Gastrocnemius medialis (tissue), 4 donors: ENCODE measurements around the gene PLA2G15.

Source experiments
- POLR2A ChIP-seq, 2 donors: fragments of 450-650 bp; IDR thresholded peaks; one replicate each; pipeline ENCODE4 v1.6.1; 2017; ENCODE audit warnings: antibody characterized with exemption in 2 of 2, mild to moderate bottlenecking in 2 of 2, moderate library complexity in 2 of 2
- TF ChIP-seq, protein P1 (sequence below), 5 experiments: fragments of 450-650 bp in 3 of 5; fragments of 200-600 bp in 2 of 5; sonication (generic) in 2 of 5; IDR thresholded peaks in 4 of 5; conservative IDR thresholded peaks in 1 of 5; 1 replicate in 4 of 5; 2 replicates in 1 of 5; pipeline ENCODE4 v1.5.1; 2016 to 2019; ENCODE audit warnings: antibody characterized with exemption in 5 of 5, mild to moderate bottlenecking in 3 of 5, moderate library complexity in 3 of 5

DNA sequence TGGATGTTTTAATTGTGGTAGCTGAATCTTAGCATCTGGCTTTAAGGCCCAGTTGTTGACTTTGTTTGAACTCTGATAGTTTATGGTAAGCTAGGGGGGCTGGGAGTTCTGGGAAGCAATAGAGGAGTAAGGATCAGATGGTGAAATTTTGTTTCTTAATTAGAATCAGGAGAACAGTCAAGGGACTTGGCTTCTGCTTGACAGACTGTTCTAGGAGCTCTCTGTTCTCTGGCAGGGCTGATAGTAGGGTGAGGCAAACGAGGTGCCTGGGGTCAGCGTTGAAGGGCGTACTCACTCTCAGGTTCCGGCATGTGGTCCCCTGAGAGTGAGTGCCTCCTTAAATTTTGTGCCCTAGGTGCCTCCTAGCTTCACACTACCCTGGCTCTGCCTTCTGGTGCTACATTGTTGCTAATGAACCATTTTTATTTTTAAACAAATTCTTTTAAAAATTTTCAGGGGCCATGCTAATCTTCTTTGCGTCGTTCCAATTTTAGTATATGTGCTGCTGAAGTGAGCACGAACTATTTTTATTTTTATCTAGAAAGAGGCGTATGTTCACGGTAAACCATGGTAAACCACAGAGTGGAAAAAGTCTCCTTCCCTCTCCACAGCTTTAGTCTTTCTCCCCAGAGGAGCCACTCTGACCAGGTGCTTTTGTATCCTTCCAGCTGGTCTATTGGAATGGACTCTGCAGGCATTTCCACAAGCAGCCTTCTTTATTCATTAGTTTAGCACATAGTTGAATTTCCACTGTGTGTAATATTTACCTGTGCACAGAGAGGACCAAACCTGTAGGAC is 38.8 kb downstream of the PLA2G15 start:
- peak; percentile 51 to 86 for TF ChIP-seq POLR2A (IDR thresholded peaks at IDR 0.05)
- TF ChIP-seq, protein P1, sequence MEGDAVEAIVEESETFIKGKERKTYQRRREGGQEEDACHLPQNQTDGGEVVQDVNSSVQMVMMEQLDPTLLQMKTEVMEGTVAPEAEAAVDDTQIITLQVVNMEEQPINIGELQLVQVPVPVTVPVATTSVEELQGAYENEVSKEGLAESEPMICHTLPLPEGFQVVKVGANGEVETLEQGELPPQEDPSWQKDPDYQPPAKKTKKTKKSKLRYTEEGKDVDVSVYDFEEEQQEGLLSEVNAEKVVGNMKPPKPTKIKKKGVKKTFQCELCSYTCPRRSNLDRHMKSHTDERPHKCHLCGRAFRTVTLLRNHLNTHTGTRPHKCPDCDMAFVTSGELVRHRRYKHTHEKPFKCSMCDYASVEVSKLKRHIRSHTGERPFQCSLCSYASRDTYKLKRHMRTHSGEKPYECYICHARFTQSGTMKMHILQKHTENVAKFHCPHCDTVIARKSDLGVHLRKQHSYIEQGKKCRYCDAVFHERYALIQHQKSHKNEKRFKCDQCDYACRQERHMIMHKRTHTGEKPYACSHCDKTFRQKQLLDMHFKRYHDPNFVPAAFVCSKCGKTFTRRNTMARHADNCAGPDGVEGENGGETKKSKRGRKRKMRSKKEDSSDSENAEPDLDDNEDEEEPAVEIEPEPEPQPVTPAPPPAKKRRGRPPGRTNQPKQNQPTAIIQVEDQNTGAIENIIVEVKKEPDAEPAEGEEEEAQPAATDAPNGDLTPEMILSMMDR (IDR thresholded peaks at IDR 0.05 in 4 of 5, conservative IDR thresholded peaks at IDR 0.05 in 1 of 5), result peak in 1 of 5 experiments; percentile 16
